DMS79 treated with DMSO at 0.1 percent for 48 hours (cell line): ENCODE data around the gene BICRAL.
A peak's percentile ranks its signal among the peaks of the same experiment; 100 is the strongest.
"Not testable (repeated sequence)": the region's sequence is repeated elsewhere in the genome, so short reads cannot be mapped to it uniquely, and the experiment has no call there.

Source experiments
- DNase-seq: peaks from one replicate; lab custom pipeline; 2025; lab: John Stamatoyannopoulos, UW

Gene BICRAL

DNA sequence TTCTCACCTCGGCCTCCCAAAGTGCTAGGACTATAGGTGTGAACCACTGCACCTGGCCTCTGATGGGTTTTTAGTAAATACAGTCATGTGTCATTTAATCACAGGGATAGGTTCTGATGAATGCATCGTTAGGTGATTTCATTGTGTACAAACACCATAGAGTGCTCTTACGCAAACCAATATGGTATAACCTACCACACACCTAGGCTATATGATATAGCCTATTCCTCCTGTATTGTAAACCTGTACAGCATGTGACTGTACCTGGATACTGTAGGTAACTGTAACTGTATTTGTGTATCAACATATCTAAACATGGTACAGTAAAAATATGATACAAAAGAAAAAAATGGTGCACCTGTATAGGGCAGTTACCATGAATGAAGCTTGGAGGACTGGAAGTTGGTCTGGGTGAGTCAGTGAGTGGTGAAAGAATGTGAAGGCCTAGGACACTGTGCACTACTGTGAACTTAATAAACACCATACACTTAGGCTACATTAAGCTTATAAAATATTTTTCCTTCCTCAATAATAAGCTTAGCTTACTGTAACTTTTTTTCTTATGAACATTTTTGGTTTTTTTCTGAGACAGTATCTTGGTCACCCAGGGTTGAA, 10.0 kb downstream of the BICRAL start:
- no peak for DNase-seq

DNA sequence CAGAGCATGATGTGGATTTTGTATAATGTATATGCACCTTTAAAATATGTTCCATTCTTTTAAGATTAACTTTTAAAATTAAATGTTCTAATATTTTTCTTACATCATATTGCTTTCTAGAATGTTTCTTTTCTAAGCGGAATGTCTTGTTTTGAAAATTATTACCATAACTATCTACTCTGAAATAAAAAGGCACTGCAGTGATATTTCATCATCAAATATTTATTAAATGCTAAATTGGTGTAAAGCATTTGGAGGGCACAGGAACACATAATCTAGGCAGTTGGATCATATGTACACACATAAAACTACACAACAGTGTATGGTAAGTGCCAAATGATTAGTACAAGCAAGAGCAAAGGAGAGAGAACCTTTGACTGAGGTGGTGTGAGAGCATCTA, 13.8 kb downstream of the BICRAL start:
- no peak for DNase-seq

DNA sequence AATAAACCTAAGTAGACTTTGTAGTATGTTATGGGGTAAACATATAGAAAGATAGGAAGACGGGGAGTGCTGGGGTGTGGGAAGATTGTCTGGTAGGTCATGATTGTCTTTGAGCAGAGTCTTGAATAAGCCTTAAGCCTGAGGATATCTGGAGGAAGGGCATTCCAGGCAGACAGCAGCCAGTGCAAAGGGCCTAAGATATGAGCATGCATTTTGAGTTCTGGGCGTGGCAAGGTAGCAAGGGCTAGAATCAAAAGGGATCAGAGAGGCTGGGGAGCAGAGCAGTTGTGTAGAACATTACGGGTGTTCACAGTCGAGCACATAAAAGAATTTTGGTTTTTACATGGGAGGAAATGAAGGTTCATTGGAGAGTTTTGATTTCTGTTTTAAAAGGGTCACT, 14.3 kb downstream of the BICRAL start:
- DNase-seq, result no peak

DNA sequence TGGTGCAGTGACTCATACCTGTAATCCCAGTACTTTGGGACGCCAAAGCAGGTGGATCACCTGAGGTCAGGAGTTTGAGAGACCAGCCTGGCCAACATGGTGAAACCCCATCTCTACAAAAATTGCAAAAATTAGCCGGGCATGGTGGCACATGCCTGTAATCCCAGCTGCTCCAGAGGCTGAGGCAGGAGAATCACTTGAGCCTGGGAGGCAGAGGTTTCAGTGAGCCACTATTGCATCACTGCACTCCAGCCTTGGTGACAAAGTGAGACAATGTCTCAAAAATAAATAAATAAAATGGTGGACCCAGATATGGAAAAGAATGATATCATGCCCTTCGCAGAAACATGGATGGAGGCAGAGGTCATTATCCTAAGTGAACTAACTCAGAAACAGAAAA, 15.8 kb downstream of the BICRAL start:
- DNase-seq, result not testable (repeated sequence)

DNA sequence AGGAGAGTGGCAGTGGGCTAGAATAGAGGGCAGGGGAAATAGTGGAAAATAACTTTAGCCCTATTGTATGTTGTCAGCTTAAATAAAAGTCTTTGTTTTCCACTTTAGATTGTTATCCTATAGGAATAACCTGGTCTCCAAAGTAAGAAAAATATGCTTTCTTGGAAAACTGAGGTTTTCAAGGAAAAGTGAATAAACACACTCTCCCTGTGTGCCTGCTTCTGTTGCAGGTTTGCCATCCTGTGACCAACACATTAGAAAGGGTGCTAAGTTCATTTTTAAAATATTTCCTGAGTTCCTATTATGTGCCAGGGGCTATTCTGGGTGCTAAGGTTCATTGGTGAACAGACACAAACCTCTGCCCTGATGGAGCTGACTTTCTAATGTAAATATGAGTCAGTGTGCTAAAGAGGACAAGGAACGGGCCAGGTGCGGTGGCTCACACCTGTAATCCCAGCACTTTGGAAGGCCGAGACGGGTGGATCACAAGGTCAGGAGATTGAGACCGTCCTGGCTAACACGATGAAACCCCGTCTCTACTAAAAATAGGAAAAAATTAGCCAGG, 23.5 kb downstream of the BICRAL start:
- no peak for DNase-seq

DNA sequence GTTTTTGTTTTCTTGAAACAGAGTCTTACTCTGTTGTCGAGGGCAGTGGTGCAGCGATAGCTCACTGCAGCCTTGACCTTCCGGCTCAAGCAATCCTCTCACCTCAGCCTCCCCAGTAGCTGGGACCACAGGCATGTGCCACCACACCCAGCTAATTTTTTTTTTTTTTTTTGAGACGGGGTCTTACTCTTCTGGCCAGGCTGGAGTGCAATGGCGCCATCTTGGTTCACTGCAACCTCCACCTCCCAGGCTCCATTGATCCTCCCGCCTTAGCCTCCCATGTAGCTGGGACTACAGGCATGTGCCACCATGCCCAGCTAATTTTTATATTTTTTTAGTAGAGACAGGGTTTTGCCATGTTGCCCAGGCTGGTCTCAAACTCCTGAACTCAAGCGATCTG, 24.5 kb downstream of the BICRAL start:
- DNase-seq, result not testable (repeated sequence)

DNA sequence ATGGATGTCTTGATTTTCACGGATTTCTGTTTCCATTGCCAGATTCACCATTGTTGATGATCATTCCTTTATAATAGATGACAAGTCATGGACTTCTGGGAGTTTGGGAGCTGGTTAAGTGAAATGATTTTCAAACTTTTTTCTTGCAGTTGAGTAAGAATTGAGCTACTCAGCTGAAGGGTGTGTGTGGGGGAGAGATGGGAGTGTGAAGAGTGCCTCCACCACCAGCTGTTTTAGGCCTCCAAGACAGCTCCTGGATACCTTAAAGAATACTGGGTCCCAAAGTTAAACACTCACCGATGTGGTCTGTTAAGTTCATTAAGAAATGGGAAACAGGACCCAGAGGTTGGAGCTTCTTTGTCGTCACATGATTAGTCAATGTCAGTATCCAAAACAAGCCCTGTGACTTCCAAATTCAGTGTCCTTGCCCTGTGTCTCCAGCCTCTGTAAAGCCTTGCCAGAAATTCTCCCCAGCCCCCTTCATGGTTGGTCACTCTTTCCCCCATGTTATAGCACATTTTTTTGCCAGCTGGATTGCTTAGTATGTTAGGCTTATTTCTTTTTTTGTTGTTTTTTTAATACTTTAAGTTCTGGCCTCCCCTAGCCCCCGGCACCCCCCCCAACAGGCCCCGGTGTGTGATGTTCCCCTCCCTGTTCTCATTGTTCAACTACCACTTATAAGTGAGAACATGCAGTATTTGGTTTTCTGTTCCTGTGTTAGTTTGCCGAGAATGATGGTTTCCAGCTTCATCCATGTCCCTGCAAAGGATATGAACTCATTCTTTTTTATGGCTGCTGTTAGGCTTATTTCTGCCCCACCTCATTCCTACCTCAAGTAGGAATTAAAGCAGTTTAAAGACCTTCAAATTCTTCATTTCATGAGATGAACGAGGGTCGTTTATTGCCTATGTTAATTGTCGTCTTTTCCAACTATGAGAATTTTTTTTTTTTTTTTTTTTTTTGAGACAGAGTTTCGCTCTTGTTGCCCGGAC, 26.9 kb downstream of the BICRAL start:
- no peak for DNase-seq

DNA sequence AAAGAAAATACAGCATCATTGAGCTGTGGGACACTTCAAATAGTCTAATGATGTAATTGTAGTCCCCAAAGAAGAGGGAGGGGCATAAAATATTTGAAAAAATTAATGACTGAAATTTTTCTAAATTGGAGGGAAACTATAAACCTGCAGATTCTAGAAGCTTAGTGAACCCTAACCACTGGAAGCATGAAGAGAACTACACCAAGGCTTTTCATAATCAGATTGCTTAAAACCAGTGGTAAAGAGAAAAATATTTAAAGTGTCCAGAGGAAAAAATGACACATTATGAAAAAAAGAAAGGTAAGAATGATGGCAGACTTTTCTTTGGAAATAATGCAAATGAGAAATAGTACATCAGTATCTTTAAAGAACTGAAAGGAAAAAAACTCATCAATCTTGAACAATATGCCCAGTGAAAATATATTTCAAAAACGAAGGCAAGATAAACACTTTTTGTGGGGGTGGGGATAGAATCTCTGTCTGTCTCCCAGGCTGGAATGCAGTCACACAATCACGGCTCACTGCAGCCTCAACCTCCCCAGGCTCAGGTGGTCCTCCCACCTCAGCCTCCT, 31.3 kb downstream of the BICRAL start:
- DNase-seq, result no peak

DNA sequence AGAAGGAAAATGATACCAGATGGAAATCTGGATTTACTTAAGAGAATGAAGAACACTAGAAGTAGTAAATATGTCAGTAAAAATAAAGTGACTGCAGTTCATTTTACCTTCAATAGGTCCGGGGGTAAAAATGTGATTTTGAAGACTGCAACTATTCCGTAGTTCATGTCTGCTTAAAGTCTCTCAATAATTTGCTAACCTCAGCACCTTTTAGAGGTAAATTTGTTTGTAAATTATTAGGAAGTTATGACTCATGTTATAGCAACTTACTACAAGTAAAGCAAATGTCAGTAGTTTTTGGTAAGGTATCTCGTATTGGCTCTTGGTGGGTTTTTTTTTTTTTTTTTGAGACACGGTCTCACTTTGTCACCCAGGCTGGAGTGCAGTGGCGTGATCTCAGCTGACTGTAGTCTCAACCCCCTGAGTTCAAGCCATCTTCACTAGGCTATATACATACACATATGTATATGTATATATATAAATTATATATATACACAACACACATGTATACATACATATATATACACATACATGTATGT, 32.1 kb downstream of the BICRAL start:
- DNase-seq, result no peak

DNA sequence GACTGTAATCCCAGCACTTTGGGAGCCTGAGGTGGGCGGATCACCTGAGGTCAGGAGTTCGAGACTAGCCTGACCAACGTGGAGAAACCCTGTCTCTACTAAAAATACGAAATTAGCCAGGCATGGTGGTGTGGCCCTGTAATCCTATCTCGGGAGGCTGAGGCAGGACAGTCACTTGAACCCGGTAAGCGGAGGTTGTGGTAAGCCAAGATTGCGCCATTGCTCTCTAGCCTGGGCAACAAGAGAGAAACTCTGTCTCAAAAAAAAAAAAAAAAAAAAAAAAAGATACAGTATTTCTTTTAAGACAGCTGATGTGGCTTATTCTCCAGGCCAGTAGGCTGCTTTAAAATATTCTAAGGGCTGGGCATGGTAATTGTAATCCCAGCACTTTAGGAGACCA, 33.9 kb downstream of the BICRAL start:
- not testable (repeated sequence) for DNase-seq

DNA sequence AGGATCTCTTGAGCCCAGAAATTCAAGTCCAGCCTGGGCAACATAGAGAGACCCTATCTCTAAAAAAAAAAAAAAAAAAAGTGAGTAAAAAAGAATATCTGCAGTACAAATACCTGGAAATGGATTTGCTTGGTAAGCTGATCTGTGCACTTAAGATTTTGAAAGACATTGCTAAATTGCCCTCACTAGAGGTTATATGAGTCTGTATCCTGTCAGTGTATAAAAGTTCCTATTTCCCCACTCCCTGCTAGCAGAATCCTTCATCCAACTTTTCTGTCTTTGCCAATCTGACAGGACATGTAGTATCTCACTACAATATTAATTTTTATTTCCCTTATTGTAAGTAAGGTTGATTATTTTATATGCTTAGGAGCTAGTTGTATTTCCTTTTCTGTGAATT, 36.1 kb downstream of the BICRAL start:
- DNase-seq, result no peak

DNA sequence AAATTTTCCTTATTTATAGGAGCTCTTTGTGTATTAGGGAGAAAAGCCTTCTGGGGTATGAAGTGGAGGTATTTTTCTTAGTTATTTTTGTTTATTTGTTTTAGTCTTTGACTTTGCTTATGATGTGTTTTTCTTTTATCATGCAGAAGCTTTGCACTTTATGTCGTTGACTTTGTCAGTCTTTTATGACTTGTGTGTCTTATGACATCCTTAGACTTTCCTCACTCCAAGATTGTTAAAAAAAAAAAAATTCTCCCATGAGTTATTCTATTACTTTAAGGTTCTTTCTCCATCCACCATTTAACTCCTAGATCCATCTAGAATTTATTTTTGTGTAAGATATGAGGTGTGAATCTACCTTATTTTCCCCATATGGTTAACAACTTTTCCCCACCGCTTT, 36.6 kb downstream of the BICRAL start:
- no peak for DNase-seq

DNA sequence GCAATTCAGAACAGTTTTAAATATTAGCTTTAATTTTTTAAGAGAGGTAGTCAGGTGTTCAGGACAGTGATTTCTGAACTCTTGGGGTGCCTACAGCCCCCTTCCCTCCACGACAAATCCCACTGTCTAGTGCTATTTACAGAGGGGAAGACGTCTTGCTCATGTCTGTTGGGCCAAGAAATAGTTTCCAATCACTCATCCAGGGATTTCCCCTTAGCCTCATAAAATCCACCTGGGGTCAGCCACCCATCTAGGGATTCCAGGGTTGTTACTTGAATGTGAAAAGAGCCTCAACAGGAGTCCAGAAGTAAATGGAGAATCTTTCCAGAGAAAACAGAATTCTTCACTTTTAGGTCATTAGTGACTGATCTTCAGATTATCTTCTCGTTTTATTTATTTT, 37.0 kb downstream of the BICRAL start:
- DNase-seq, result no peak

DNA sequence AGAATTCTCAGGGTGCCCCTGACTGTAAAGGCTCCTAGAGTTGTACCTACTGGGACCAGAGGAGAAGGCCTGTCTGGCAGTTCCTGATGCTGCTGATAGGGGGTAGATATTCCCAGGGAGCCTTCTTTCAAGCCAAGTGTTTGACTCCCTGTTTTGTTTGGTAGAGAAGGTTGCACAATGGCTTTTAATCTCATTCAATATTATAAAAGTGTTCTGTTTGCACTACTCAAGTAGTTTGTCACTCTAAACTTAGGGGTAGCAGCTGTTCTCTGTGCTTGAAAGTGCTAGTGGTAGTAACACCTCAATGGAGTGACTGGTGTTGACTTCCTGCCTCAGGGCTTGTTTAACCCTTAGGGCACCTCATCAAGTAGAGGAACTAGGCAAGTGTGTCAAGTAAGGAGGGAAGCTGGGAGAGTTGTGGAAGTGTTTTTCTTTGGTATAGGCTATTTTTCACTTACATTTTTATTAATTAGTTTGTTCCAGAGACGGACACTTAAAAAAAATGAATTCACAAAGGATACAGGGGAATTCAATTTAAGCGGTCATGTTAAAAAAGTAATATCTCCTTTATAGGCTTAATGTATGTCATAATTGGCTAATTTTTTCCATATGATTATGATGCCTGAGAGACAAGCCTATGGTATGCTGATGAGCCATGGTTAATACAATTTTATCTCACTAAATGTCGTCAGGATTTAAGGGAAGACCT, 38.1 kb downstream of the BICRAL start:
- peak; percentile 60 for DNase-seq

DNA sequence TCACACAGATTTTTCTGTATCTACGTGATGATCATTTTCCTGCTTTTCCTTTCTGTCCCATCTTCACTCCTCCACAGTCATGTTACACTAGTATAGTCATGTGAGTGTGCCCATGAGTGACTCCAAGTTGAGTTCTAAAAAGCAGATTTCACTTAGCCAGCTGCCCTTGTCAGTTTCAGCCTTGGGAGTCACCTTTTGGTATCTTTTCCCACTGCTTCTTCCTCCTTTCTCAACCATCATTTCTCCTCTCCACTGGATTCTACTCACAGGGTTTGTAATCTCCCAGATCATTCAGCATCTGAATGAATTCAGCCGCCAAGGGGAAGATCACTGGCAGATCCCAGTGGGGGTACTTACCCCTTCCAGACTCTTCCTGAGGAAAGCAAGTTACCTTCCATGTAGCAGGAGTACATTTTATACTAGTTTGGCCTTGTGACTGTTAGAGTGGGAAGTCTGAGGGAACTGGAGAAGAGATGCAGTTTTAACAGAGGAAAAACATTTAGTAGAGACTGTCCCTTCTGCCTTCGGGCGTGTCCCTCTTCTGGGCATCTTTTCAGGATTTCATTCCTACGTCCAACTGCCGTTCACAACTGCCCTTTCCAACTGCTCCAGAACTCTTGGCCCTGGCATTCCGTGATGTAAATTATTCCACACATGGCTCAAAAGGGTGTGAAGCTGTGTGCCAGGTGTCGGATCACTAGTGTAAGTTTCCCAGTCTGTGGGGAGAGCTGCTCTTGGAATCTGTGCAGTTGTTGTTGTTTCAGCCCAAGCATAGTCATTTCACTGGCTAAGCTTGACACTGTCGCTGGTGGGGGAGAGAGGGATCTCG, 38.9 kb downstream of the BICRAL start:
- DNase-seq, result no peak

DNA sequence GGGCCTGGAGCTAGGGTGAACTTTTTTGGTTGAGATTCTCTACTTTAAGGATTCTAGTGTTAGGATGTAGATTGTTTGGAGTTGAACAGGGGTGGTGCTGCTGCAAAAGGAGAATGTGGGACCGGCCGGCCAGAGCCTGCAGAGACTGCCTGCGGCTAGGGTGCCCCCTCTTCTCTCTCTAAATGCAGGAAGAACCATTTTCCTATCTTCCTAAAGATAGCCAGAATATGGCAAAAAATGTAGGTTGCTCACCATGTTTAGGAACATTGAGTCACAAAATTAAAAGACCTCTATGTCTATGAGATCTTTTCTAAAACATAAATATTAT, 39.5 kb downstream of the BICRAL start:
- no peak for DNase-seq

DNA sequence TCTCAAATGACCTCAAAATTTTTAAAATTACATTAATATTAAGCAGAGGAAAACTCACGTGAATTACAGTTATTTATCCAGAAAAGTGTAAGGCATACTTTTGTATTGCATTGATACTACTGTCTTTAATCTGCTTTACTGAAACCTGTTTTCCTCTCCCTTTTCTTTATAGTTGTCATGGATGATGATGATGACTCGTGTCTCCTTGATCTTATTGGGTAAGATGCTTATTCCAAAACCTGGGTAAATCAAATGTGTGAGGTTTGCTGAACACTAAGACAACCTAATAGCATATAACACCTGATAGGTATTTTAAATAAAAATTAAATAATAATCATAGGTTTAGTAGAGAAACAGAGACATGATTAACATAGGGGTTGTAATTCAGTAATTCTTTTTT, 40.0 kb downstream of the BICRAL start:
- DNase-seq, result no peak

DNA sequence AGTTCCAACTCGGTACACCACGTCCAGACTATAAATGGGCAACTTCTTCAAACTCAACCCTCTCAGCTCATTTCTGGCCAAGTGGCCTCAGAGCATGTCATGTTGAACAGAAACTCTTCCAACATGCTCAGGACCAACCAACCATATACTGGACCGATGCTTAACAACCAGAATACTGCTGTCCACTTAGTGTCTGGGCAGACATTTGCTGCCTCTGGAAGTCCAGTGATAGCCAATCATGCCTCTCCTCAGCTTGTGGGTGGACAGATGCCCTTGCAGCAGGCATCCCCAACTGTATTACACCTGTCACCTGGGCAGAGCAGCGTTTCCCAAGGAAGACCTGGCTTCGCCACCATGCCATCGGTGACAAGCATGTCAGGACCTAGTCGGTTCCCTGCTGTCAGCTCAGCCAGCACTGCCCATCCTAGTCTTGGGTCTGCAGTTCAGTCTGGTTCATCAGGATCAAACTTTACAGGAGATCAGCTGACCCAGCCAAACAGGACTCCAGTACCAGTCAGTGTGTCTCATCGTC, 47.8 kb downstream of the BICRAL start:
- DNase-seq, result no peak

DNA sequence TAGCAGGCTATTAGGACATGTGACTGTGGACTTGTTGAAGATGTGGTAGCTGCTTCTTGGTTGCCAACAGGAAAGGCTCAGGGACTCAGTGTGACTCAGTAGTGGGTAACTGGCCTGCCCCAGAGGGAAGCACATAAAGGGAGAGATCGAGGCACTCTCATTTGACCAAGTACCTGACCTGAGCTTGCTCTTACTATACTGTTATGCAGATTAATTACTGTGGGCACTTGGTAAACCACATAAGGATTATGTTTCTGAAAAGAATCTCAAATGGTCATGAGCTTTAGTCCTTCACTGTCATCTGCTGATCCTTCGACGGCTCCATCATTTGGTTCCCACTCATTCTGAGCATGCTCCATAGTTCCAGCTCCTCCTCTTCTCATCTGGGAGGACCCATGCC, 49.4 kb downstream of the BICRAL start:
- DNase-seq, result no peak

DNA sequence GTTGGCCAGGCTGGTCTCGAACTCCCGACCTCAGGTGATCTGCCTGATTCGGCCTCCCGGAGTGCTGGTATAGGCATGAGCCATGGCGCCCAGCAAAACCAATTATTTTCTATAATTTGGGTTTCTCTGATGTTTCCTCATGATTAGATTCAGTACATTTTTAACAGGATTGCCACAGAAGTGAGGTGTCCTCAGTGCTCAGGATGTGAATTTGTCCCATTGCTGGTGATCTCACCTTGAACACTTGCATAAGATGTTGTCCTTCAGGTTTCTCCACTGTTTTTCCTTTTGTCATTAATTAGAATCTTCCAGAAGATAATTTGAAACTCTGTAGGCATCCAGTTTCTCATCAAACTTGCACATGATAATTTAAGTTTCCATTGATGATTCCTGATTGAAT, 52.2 kb downstream of the BICRAL start:
- DNase-seq, result no peak
